Panc1 (cell line): Measurements from ENCODE around the gene MYO3B. TPM values are rescaled to one million over a fixed set of nuclear protein-coding genes. Genes with fewer than 3 reads are reported as not detected.

ENCODE experiments used
- ATAC-seq: fragments of 200-7000 bp; cut with Tn5 transposase; 2 replicates; pipeline ENCODE4 v1.9.1; 2020; ENCODE audit warnings: mild to moderate bottlenecking, moderate library complexity
- BruUV-seq: library from RNA; stranded (reverse); fragments of 400-500 nt; replicated peaks from 2 replicates; lab custom pipeline; 2021; lab: Mats Ljungman, UMichigan
- CTCF ChIA-PET: fragments of 300-600 bp; sonication (Branson Sonifier 250); formaldehyde crosslinking; loops from one replicate; lab custom pipeline; 2022; ENCODE audit warnings: antibody characterized with exemption; lab: Charles Lee
- POLR2A ChIA-PET: fragments of 300-600 bp; sonication (Branson Sonifier 250); formaldehyde crosslinking; loops from one replicate; lab custom pipeline; 2022; ENCODE audit warnings: antibody characterized with exemption; lab: Charles Lee
- DNase-seq: peaks from one replicate; pipeline ENCODE4 v3.0.0-alpha.2; 2010; ENCODE audit warnings: low read depth, low spot score
- H3K27ac ChIP-seq: 2 replicates; pipeline ENCODE4 v1.5.1; 2011; ENCODE audit warnings: mild to moderate bottlenecking, low read length, inconsistent platforms
- H3K27me3 ChIP-seq: fragments of 200-500 bp; sonication (Bioruptor generic); 2 replicates; pipeline ENCODE4 v1.6.0; 2014; ENCODE audit warnings: low read length, inconsistent platforms; ENCODE audit not compliant: control insufficient read depth, insufficient read depth
- H3K36me3 ChIP-seq: fragments of 200-500 bp; sonication (Bioruptor generic); 2 replicates; pipeline ENCODE4 v1.5.1; 2014; ENCODE audit warnings: inconsistent platforms, mild to moderate bottlenecking, low read length, moderate library complexity; ENCODE audit not compliant: control insufficient read depth, insufficient read depth
- H3K4me1 ChIP-seq: 2 replicates; pipeline ENCODE4 v1.5.1; 2011; ENCODE audit warnings: inconsistent platforms, mild to moderate bottlenecking, low read length, moderate library complexity; ENCODE audit not compliant: control insufficient read depth, insufficient read depth
- H3K4me3 ChIP-seq, 2 experiments: 2 replicates each; pipeline ENCODE4 v1.5.1; 2011 to 2012; ENCODE audit warnings: low read depth in 2 of 2, low read length in 2 of 2, mild to moderate bottlenecking in 2 of 2, inconsistent platforms in 1 of 2, moderate library complexity in 1 of 2
- H3K9me3 ChIP-seq: fragments of 200-500 bp; sonication (Bioruptor generic); 2 replicates; pipeline ENCODE4 v1.5.1; 2014; ENCODE audit warnings: low read depth, mild to moderate bottlenecking, inconsistent platforms, low read length, moderate library complexity; ENCODE audit not compliant: control insufficient read depth, insufficient read depth
- CTCF ChIP-seq: fragments of 450-650 bp; IDR thresholded peaks from 2 replicates; pipeline ENCODE4 v1.5.1; 2017; ENCODE audit warnings: mild to moderate bottlenecking
- POLR2AphosphoS5 ChIP-seq: IDR thresholded peaks from 2 replicates; pipeline ENCODE4 v1.6.1; 2012; ENCODE audit warnings: mild to moderate bottlenecking, low read depth, low read length, moderate library complexity
- SIN3A ChIP-seq: IDR thresholded peaks from 2 replicates; pipeline ENCODE4 v1.6.1; 2012; ENCODE audit warnings: low read depth, mild to moderate bottlenecking, low read length, moderate library complexity, borderline replicate concordance; ENCODE audit not compliant: insufficient read depth
- TCF7L2 ChIP-seq: IDR thresholded peaks from 2 replicates; pipeline ENCODE4 v1.6.1; 2011; ENCODE audit warnings: mild to moderate bottlenecking, low read depth, low read length, inconsistent platforms
- in situ Hi-C: cut with HindIII; loops from 2 replicates; pipeline ENCODE4 v1.10.0; 2016; ENCODE audit warnings: low sequenced_read_pairs, low pct_unique_long_range_greater_than_20kb
- intact Hi-C: fragments of 100-400 bp; cut with micrococcal nuclease; formaldehyde crosslinking; loops from one replicate; pipeline ENCODE4 v1.10.0; 2022; ENCODE audit not compliant: unreplicated experiment
- total RNA-seq: library from RNA; stranded (reverse); gene quantifications from one replicate; pipeline ENCODE4 v1.2.1, GENCODE V29; 2021; ENCODE audit not compliant: unreplicated experiment
- TF ChIP-seq, protein P1 (sequence below), 2 experiments: IDR thresholded peaks; 2 replicates each; pipeline ENCODE4 v1.6.1; 2011 to 2012; ENCODE audit warnings: low read depth in 2 of 2, control low read depth in 1 of 2, low read length in 1 of 2, mild to moderate bottlenecking in 1 of 2, moderate library complexity in 1 of 2; ENCODE audit not compliant: insufficient read depth in 1 of 2

The MYO3B gene
- total RNA-seq, 1 experiment from 2014 or later, result 0.05 TPM

GRCh38 chr2:170391697-170392096 is 213.8 kb downstream of the MYO3B start:
- BruUV-seq, result no TSS peak

DNA sequence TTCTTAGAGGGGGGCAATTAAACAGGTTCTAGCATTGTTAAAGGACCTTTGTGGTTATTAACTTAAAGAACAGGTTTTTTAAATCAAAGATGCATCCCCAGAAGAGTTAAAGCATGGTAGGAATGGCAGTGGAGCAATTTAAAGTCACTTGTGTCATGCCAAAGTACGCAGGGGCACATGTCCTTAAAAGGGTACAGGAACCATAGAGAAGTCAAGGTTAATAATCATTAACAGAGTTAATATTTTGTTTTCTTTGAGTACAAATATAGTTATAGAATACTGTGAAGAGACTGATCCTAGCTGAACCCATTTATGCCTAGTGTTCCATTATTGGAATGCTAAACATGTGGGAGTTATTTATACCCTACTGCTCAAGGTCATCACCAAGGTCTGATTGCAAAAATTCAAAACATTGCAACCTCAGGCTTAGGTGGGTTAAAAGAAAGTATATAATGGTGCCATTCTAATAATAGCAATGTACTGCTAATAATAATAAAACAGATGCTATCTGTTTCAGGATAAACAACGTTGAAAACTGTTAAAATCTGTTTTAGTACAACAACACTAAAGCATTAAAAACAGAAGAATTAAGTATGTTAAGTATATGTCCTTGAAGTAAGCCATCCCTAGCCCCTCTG is 216.0 kb downstream of the MYO3B start:
- BruUV-seq, result no TSS peak
- ATAC-seq (no peak), DNase-seq (no peak)
- intact Hi-C loops (no loop called here), in situ Hi-C loops (no loop called here)
- Histone ChIP-seq H3K36me3 (no peaks in the 10 kb centered on the region), H3K4me1 (no peaks in the 10 kb centered on the region), H3K4me3 (no peak overlapping the region), H3K27ac (no peak overlapping the region), H3K27me3 (peaks cover 12% of the 10 kb centered on the region), H3K9me3 (no peaks in the 10 kb centered on the region)
- CTCF ChIA-PET, result no interaction called here
- POLR2A ChIA-PET, result no interaction called here
- TF ChIP-seq POLR2AphosphoS5, result no peak
- TF ChIP-seq, protein P1, sequence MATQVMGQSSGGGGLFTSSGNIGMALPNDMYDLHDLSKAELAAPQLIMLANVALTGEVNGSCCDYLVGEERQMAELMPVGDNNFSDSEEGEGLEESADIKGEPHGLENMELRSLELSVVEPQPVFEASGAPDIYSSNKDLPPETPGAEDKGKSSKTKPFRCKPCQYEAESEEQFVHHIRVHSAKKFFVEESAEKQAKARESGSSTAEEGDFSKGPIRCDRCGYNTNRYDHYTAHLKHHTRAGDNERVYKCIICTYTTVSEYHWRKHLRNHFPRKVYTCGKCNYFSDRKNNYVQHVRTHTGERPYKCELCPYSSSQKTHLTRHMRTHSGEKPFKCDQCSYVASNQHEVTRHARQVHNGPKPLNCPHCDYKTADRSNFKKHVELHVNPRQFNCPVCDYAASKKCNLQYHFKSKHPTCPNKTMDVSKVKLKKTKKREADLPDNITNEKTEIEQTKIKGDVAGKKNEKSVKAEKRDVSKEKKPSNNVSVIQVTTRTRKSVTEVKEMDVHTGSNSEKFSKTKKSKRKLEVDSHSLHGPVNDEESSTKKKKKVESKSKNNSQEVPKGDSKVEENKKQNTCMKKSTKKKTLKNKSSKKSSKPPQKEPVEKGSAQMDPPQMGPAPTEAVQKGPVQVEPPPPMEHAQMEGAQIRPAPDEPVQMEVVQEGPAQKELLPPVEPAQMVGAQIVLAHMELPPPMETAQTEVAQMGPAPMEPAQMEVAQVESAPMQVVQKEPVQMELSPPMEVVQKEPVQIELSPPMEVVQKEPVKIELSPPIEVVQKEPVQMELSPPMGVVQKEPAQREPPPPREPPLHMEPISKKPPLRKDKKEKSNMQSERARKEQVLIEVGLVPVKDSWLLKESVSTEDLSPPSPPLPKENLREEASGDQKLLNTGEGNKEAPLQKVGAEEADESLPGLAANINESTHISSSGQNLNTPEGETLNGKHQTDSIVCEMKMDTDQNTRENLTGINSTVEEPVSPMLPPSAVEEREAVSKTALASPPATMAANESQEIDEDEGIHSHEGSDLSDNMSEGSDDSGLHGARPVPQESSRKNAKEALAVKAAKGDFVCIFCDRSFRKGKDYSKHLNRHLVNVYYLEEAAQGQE (IDR thresholded peaks at IDR 0.05; ENCODE audit: insufficient read depth in 1 of 2, low read depth in 2 of 2, low read length in 1 of 2), result no peak
- TF ChIP-seq SIN3A, result no peak
- TF ChIP-seq CTCF, result no peak
- TF ChIP-seq TCF7L2, result no peak

More at GRCh38 chr2:170391697-170392096, 213.8 kb downstream of the MYO3B start:
- Histone ChIP-seq H3K4me3 (no peak overlapping the region), H3K36me3 (no peaks in the 10 kb centered on the region), H3K27me3 (peaks cover 12% of the 10 kb centered on the region), H3K27ac (no peak overlapping the region), H3K4me1 (no peaks in the 10 kb centered on the region; the same call in 1 of the 2 replicates), H3K9me3 (no peaks in the 10 kb centered on the region)
- DNase-seq (no peak), ATAC-seq (no peak)
- in situ Hi-C loops (no loop called here), intact Hi-C loops (no loop called here)
- POLR2A ChIA-PET, result interaction anchor here (0.6 kb wide), 1 partner anchor 9 kb away, joined by 16 read pairs; no protein-coding TSS in a partner anchor
- CTCF ChIA-PET, result no interaction called here
- TF ChIP-seq POLR2AphosphoS5 (no peak), CTCF (no peak), TCF7L2 (no peak), SIN3A (no peak)
- TF ChIP-seq, protein P1 (IDR thresholded peaks at IDR 0.05; ENCODE audit: insufficient read depth in 1 of 2, low read depth in 2 of 2, low read length in 1 of 2), result no peak
